AG04449 (cell line): ENCODE data around the gene VPS52.
"Not testable (repeated sequence)": the region's sequence is repeated elsewhere in the genome, so short reads cannot be mapped to it uniquely, and the experiment has no call there.

Source experiments
- CTCF ChIA-PET: fragments of 350-600 bp; formaldehyde crosslinking; extraction: SDS; loops from one replicate; lab custom pipeline; 2021; ENCODE audit warnings: antibody characterized with exemption; lab: Yijun Ruan, JAX
- POLR2A ChIA-PET: fragments of 400-600, 350-600 bp; formaldehyde crosslinking; extraction: SDS; loops from one replicate; lab custom pipeline; 2020; ENCODE audit warnings: antibody characterized with exemption, inconsistent platforms; lab: Yijun Ruan, JAX
- DNase-seq: peaks from one replicate; pipeline ENCODE4 v3.0.0-alpha.2; 2010; ENCODE audit warnings: low read depth, low spot score
- H3K4me3 ChIP-seq: 2 replicates; pipeline ENCODE4 v1.5.1; 2011; ENCODE audit warnings: low read depth, mild to moderate bottlenecking, control low read depth, low read length
- CTCF ChIP-seq: IDR thresholded peaks from one replicate; pipeline ENCODE4 v1.5.1; 2011; ENCODE audit warnings: mild to moderate bottlenecking, moderate library complexity, low read length, control low read depth, inconsistent platforms; ENCODE audit not compliant: insufficient read depth; ENCODE audit errors: missing control alignments

VPS52 gene

GRCh38 chr6:33273924-33274902 is 2.5 kb upstream of the VPS52 start:
- ChIA-PET CTCF (interaction anchor here (1.4 to 6.1 kb wide), 2 partner anchors 15 to 117 kb away, joined by 3 to 41 read pairs; partner anchors contain the start of genes PFDN6 and WDR46), POLR2A (no interaction called here)
- DNase-seq: no peak
- TF ChIP-seq CTCF: no peak
- H3K4me3 ChIP-seq: peak overlapping the region; percentile 93

GRCh38 chr6:33273129-33273923 is 1.6 kb upstream of the VPS52 start:
- H3K4me3 ChIP-seq: peak overlapping the region; percentile 93
- CTCF ChIA-PET: interaction anchor here (4.4 kb wide), 1 partner anchor 23 kb away, joined by 29 read pairs; no protein-coding TSS in a partner anchor
- no peak for TF ChIP-seq CTCF
- DNase-seq: no peak
- POLR2A ChIA-PET: no interaction called here

- CTCF ChIA-PET: interaction anchor here (1.2 to 4.4 kb wide), 4 partner anchors 17 to 75 kb away, joined by 3 to 29 read pairs (median 8); partner anchors contain the start of genes PFDN6 and WDR46
- H3K4me3 ChIP-seq: peak overlapping the region; percentile 93
- no peak for DNase-seq
- no peak for TF ChIP-seq CTCF
- POLR2A ChIA-PET: interaction anchor here (0.6 to 1.9 kb wide), 12 partner anchors 9 to 1539 kb away, joined by 3 to 37 read pairs (median 6); partner anchors contain the start of genes PFDN6, RGL2 and WDR46
Measured at GRCh38 chr6:33272275-33273128, 826 bp upstream of the VPS52 start.

GRCh38 chr6:33271117-33271467 is 584 bp downstream of the VPS52 start:
- no peak for TF ChIP-seq CTCF
- POLR2A ChIA-PET: interaction anchor here (1.1 to 1.9 kb wide), 7 partner anchors 10 to 1075 kb away, joined by 3 to 37 read pairs (median 11); partner anchors contain the start of genes PFDN6, RGL2 and WDR46
- peak overlapping the region; percentile 86 for H3K4me3 ChIP-seq
- CTCF ChIA-PET: interaction anchor here (1.1 to 4.4 kb wide), 7 partner anchors 11 to 74 kb away, joined by 3 to 29 read pairs (median 4); partner anchors contain the start of genes PFDN6 and WDR46
- no peak for DNase-seq

- TF ChIP-seq CTCF: no peak
- CTCF ChIA-PET: interaction anchor here (1.5 kb wide), 1 partner anchor 12 kb away, joined by 4 read pairs; no protein-coding TSS in a partner anchor
- no peak overlapping the region for H3K4me3 ChIP-seq
- DNase-seq: no peak
- POLR2A ChIA-PET: interaction anchor here (0.9 kb wide), 1 partner anchor 8 kb away, joined by 4 read pairs; the partner anchor contains the start of genes RPS18 and VPS52
Measured at GRCh38 chr6:33264015-33264414, 7.7 kb downstream of the VPS52 start.

GRCh38 chr6:33262490-33262889 is 9.2 kb downstream of the VPS52 start:
- POLR2A ChIA-PET, H3K4me3 ChIP-seq, DNase-seq: not testable (repeated sequence)
- CTCF ChIA-PET: interaction anchor here (0.7 to 3.8 kb wide), 2 partner anchors 14 to 113 kb away, joined by 3 to 33 read pairs; no protein-coding TSS in a partner anchor
